ENCODE results near the gene FAM118B.

- TF ChIP-seq CREB5 (CRISPR knock-in tag; IDR thresholded peaks at IDR 0.05; ENCODE audit: low read depth): no peak
- no peak for TF ChIP-seq ARNTL (CRISPR knock-in tag; IDR thresholded peaks at IDR 0.05; ENCODE audit: borderline replicate concordance, low read depth)
- no peak for TF ChIP-seq ZFP3 (CRISPR knock-in tag; IDR thresholded peaks at IDR 0.05)
- TF ChIP-seq RARB (CRISPR knock-in tag; IDR thresholded peaks at IDR 0.05): no peak
- no peak for TF ChIP-seq CSRNP3 (CRISPR knock-in tag; IDR thresholded peaks at IDR 0.05)
- no peak for TF ChIP-seq ZNF565 (CRISPR knock-in tag; conservative IDR thresholded peaks at IDR 0.05; ENCODE audit: low read depth)
- no peak for TF ChIP-seq PATZ1 (CRISPR knock-in tag; IDR thresholded peaks at IDR 0.05; ENCODE audit: borderline replicate concordance)
- TF ChIP-seq TOX (CRISPR knock-in tag; IDR thresholded peaks at IDR 0.05; ENCODE audit: borderline replicate concordance): no peak
- no peak for TF ChIP-seq OSR1 (CRISPR knock-in tag; IDR thresholded peaks at IDR 0.05)
- no peak for TF ChIP-seq POU6F1 (CRISPR knock-in tag; IDR thresholded peaks at IDR 0.05; ENCODE audit: borderline replicate concordance, low read depth)
- TF ChIP-seq SNAI2 (CRISPR knock-in tag; IDR thresholded peaks at IDR 0.05): no peak
Measured at GRCh38 chr11:126277780-126278179, 66.2 kb downstream of the FAM118B start.
